Progenitor cell of endocrine pancreas (in vitro differentiated cells): ENCODE results near the gene GCN1. TPM values are rescaled to one million over a fixed set of nuclear protein-coding genes. Genes with fewer than 3 reads are reported as not detected.

ENCODE experiments used
- DNase-seq: peaks from one replicate; pipeline ENCODE4 v3.0.0; 2021; ENCODE audit warnings: low spot score; ENCODE audit not compliant: unreplicated experiment
- H3K27ac Mint-ChIP-seq: 2 replicates; pipeline ENCODE4 v1.8.0; 2021; ENCODE audit warnings: mild to moderate bottlenecking, moderate library complexity, mixed read lengths
- H3K27me3 Mint-ChIP-seq: 2 replicates; pipeline ENCODE4 v1.8.0; 2021; ENCODE audit warnings: mixed read lengths
- H3K36me3 Mint-ChIP-seq: 2 replicates; pipeline ENCODE4 v1.8.0; 2022; ENCODE audit warnings: mixed read lengths; ENCODE audit not compliant: insufficient read depth
- H3K4me1 Mint-ChIP-seq: 2 replicates; pipeline ENCODE4 v1.8.0; 2021; ENCODE audit warnings: low read depth, mixed read lengths
- H3K4me3 Mint-ChIP-seq: 2 replicates; pipeline ENCODE4 v1.8.0; 2021; ENCODE audit warnings: low read depth, mild to moderate bottlenecking, moderate library complexity, mixed read lengths
- H3K9me3 Mint-ChIP-seq: 2 replicates; pipeline ENCODE4 v1.8.0; 2021; ENCODE audit warnings: low read depth, mixed read lengths
- total RNA-seq: library from RNA; stranded (reverse); gene quantifications from 2 replicates; pipeline ENCODE4 v1.2.1, GENCODE V29; 2021
- TF ChIP-seq, protein P1 (sequence below): fragments of 200-600 bp; sonication (generic); IDR thresholded peaks from one replicate; pipeline ENCODE4 v1.5.0; 2021; ENCODE audit warnings: antibody characterized with exemption, mild to moderate bottlenecking; ENCODE audit not compliant: unreplicated experiment

GCN1 gene
- total RNA-seq, 1 donor from 2014 or later: 117 TPM

DNA sequence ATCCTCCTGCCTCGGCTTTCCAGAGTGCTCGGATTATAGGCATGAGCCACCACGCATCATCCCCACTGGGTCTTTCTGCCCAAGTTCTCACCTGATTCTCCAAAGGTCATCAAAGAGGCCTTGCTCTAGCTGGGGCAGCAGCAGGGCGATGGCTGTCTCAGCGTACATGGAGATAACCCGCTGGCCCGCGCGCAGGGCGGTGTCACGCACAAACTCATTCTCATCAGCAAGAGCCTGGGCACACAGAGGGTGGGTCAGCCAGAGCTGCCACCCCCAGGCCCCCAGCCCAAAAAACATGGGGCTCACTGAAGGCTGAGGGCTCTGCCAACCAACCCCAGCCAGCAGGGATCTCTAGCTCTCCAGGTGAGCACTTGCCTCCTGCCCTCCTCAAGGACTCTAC is 50.3 kb downstream of the GCN1 start:
- Mint-ChIP-seq H3K27me3 (no peaks in the 10 kb centered on the region), H3K9me3 (no peaks in the 10 kb centered on the region), H3K4me1 (no peaks in the 10 kb centered on the region), H3K27ac (no peak overlapping the region), H3K36me3 (peaks cover 35% of the 10 kb centered on the region), H3K4me3 (no peak overlapping the region)
- TF ChIP-seq, protein P1, sequence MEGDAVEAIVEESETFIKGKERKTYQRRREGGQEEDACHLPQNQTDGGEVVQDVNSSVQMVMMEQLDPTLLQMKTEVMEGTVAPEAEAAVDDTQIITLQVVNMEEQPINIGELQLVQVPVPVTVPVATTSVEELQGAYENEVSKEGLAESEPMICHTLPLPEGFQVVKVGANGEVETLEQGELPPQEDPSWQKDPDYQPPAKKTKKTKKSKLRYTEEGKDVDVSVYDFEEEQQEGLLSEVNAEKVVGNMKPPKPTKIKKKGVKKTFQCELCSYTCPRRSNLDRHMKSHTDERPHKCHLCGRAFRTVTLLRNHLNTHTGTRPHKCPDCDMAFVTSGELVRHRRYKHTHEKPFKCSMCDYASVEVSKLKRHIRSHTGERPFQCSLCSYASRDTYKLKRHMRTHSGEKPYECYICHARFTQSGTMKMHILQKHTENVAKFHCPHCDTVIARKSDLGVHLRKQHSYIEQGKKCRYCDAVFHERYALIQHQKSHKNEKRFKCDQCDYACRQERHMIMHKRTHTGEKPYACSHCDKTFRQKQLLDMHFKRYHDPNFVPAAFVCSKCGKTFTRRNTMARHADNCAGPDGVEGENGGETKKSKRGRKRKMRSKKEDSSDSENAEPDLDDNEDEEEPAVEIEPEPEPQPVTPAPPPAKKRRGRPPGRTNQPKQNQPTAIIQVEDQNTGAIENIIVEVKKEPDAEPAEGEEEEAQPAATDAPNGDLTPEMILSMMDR: no peak
- DNase-seq: no peak

DNA sequence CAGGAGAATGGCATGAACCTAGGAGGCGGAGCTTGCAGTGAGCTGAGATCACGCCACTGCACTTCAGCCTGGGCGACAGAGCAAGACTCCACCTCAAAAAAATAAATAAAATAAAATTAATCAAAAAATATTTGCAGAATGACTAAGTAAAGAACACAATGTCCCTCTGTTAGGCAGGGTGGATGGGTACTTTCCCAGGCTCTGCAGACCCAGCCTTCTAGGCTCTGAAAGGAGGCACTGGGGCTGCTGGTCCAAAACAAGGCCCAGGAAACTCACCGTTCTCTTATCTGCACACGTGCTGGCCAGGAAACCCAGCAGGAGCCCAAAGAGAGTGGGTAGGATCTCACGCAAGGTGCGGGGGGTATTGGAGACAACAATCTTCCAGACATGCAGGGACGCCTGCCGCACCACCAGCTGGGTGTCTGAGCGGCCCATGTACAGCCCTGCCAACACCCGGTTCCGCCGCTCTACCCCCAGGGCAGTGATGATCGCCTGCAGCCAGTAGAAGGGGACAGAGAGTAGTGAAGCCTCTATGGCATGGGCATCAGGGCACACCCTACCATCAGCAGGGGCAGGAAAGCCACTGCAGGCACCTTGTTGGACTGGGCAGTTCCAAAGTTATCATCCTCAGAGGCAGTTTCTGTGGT is 52.2 kb downstream of the GCN1 start:
- Mint-ChIP-seq H3K4me1 (no peaks in the 10 kb centered on the region), H3K27me3 (no peaks in the 10 kb centered on the region), H3K4me3 (no peak overlapping the region), H3K36me3 (peaks cover 32% of the 10 kb centered on the region), H3K9me3 (no peaks in the 10 kb centered on the region), H3K27ac (no peak overlapping the region)
- TF ChIP-seq, protein P1: no peak
- DNase-seq: no peak

DNA sequence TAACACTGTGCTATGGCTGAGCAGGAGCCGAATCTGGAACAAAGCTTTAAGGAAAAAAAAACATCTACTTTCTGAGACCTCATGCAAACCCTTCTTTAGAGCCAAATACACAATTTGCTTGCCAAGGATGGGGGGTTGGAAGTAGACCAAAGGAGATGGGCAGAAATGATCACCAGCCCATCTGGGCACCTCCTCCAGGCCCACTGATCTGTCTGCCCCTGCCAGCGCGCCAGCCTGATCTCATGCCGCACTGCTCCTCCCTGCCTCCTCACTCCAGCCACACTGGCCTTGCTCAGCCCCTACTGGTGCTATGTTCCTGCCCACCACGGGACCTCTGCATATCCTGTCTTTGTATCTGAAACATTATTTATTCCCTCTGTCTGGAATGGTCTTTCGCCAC is 53.2 kb downstream of the GCN1 start:
- TF ChIP-seq, protein P1: no peak
- H3K27me3 Mint-ChIP-seq: no peaks in the 10 kb centered on the region
- no peaks in the 10 kb centered on the region for H3K9me3 Mint-ChIP-seq
- no peak for DNase-seq
- H3K27ac Mint-ChIP-seq: no peak overlapping the region
- H3K4me1 Mint-ChIP-seq: no peaks in the 10 kb centered on the region
- H3K4me3 Mint-ChIP-seq: no peak overlapping the region
- peaks cover 29% of the 10 kb centered on the region for H3K36me3 Mint-ChIP-seq

DNA sequence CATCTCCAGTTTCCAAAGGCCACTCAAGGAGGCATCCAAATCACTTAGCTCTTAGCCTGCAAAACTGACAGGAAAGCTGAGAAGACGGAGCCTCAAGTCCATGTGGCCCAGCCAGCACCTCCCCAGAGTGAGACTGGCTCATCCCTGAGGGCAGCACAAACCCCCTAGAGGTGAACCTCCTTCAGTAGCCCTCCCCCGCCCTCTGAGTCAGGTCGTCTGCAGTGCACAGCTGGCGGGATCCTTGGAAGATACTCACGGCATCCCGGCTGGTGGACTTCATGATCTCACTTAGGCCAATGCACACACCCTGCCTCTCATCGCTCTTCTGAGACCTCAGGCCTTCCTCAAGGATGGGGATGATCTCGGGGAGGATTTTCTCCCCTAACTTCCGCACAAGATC is 53.9 kb downstream of the GCN1 start:
- TF ChIP-seq, protein P1: no peak
- Mint-ChIP-seq H3K27me3 (no peaks in the 10 kb centered on the region), H3K4me1 (no peaks in the 10 kb centered on the region), H3K36me3 (peaks cover 29% of the 10 kb centered on the region), H3K27ac (peak overlapping the region; percentile 38), H3K9me3 (no peaks in the 10 kb centered on the region), H3K4me3 (no peak overlapping the region)
- DNase-seq: no peak

DNA sequence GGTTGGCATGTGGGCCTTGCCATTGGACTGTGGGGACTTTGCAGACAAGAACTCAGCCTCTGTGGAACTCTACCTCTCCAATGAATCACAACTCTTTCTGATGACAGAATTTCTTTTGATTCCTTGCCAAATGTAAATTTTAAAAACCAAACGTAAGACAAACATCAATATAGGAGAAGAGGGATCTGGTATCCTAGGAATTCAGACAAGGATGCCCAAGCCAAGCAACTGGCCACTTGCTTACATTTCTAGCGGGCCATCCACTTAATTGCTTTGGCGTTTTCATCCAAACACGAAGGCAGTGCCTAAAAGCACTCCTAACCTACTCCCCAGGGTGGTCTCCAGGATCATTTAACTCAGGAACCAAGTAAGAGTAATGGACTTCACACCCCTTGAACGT is 54.6 kb downstream of the GCN1 start:
- Mint-ChIP-seq H3K27ac (peak overlapping the region; percentile 38), H3K4me1 (no peaks in the 10 kb centered on the region), H3K9me3 (no peaks in the 10 kb centered on the region), H3K27me3 (no peaks in the 10 kb centered on the region), H3K36me3 (peaks cover 29% of the 10 kb centered on the region), H3K4me3 (no peak overlapping the region)
- no peak for DNase-seq
- TF ChIP-seq, protein P1: no peak
